Neural cell (in vitro differentiated cells): Measurements from ENCODE around the gene SEZ6. TPM values are rescaled to one million over a fixed set of nuclear protein-coding genes. Genes with fewer than 3 reads are reported as not detected.

Experiments
- H2AFZ ChIP-seq: fragments of 200-600, 300-800 bp; sonication (generic), shearing (Covaris generic); 2 replicates; pipeline ENCODE4 v1.6.0; 2014; ENCODE audit warnings: low read depth, mild to moderate bottlenecking, antibody characterized with exemption, low read length, moderate library complexity
- H3F3A ChIP-seq: fragments of 200-600 bp; shearing (Covaris generic); 2 replicates; pipeline ENCODE4 v1.6.1; 2016; ENCODE audit warnings: mild to moderate bottlenecking, moderate library complexity, mixed read lengths, antibody characterized with exemption, low read length; ENCODE audit not compliant: insufficient read depth, poor library complexity, severe bottlenecking
- H3K27ac ChIP-seq: fragments of 200-600, 300-800 bp; sonication (generic), shearing (Covaris generic); 2 replicates; pipeline ENCODE4 v1.5.1; 2014; ENCODE audit warnings: mild to moderate bottlenecking, low read length, moderate library complexity
- H3K27me3 ChIP-seq: fragments of 300-800, 200-600 bp; sonication (generic), shearing (Covaris generic); 2 replicates; pipeline ENCODE4 v1.6.0; 2014; ENCODE audit warnings: mild to moderate bottlenecking, low read depth, low read length, moderate library complexity; ENCODE audit not compliant: insufficient read depth
- H3K36me3 ChIP-seq: fragments of 300-800, 200-600 bp; sonication (generic), shearing (Covaris generic); 2 replicates; pipeline ENCODE4 v1.5.1; 2014; ENCODE audit warnings: mild to moderate bottlenecking, antibody characterized with exemption, low read length, moderate library complexity; ENCODE audit not compliant: insufficient read depth
- H3K4me2 ChIP-seq: fragments of 300-800, 200-600 bp; sonication (generic), shearing (Covaris generic); 2 replicates; pipeline ENCODE4 v1.6.0; 2014; ENCODE audit warnings: mild to moderate bottlenecking, low read length
- H3K4me3 ChIP-seq: fragments of 300-800, 200-600 bp; sonication (generic), shearing (Covaris generic); 2 replicates; pipeline ENCODE4 v1.5.1; 2014; ENCODE audit warnings: mild to moderate bottlenecking, low read length, moderate library complexity
- H3K79me2 ChIP-seq: fragments of 200-600 bp; shearing (Covaris generic); replicated peaks from 2 replicates; pipeline ENCODE4 v1.6.0; 2014; ENCODE audit warnings: mild to moderate bottlenecking, low read length, moderate library complexity; ENCODE audit not compliant: insufficient read depth
- H3K9ac ChIP-seq: fragments of 300-800, 200-600 bp; sonication (generic), shearing (Covaris generic); 2 replicates; pipeline ENCODE4 v1.6.1; 2016; ENCODE audit warnings: mild to moderate bottlenecking, low read length, mixed read lengths
- H3K9me2 ChIP-seq: fragments of 200-600 bp; shearing (Covaris generic); 2 replicates; pipeline ENCODE4 v1.6.1; 2016; ENCODE audit warnings: mild to moderate bottlenecking, low read length, mixed read lengths; ENCODE audit not compliant: insufficient read depth
- H3K9me3 ChIP-seq: fragments of 200-600, 300-800 bp; sonication (generic), shearing (Covaris generic); 2 replicates; pipeline ENCODE4 v1.6.1; 2016; ENCODE audit warnings: mild to moderate bottlenecking, mixed run types, low read length, moderate library complexity, mixed read lengths
- H4K20me1 ChIP-seq: fragments of 200-600 bp; shearing (Covaris generic); 2 replicates; pipeline ENCODE4 v1.6.1; 2016; ENCODE audit warnings: mild to moderate bottlenecking, mixed run types; ENCODE audit not compliant: insufficient read depth
- CTCF ChIP-seq: fragments of 450-650 bp; IDR thresholded peaks from 2 replicates; pipeline ENCODE4 v1.5.1; 2014; ENCODE audit warnings: antibody characterized with exemption, mild to moderate bottlenecking, moderate library complexity; ENCODE audit not compliant: poor library complexity, severe bottlenecking
- EP300 ChIP-seq: fragments of 450-650 bp; conservative IDR thresholded peaks from 2 replicates; pipeline ENCODE4 v1.6.1; 2014; ENCODE audit warnings: antibody characterized with exemption, mild to moderate bottlenecking, moderate library complexity; ENCODE audit not compliant: poor library complexity, severe bottlenecking
- EZH2 ChIP-seq: fragments of 200-600, 300-800 bp; shearing (Covaris generic), sonication (generic); IDR thresholded peaks from 2 replicates; pipeline ENCODE4 v1.6.1; 2014; ENCODE audit warnings: antibody characterized with exemption, low read length, borderline replicate concordance, mild to moderate bottlenecking; ENCODE audit not compliant: insufficient read depth, poor library complexity, severe bottlenecking
- MXI1 ChIP-seq: fragments of 450-650 bp; conservative IDR thresholded peaks from 2 replicates; pipeline ENCODE4 v1.6.1; 2014; ENCODE audit warnings: antibody characterized with exemption, mild to moderate bottlenecking; ENCODE audit not compliant: poor library complexity, severe bottlenecking
- POLR2AphosphoS5 ChIP-seq: IDR thresholded peaks from 2 replicates; pipeline ENCODE4 v1.6.1; 2012
- RAD21 ChIP-seq: fragments of 450-650 bp; conservative IDR thresholded peaks from 2 replicates; pipeline ENCODE4 v1.6.1; 2014; ENCODE audit warnings: antibody characterized with exemption, mild to moderate bottlenecking, moderate library complexity
- REST ChIP-seq: IDR thresholded peaks from 2 replicates; pipeline ENCODE4 v1.6.1; 2012; ENCODE audit warnings: borderline replicate concordance
- SMC3 ChIP-seq: fragments of 450-650 bp; conservative IDR thresholded peaks from 2 replicates; pipeline ENCODE4 v1.6.1; 2014; ENCODE audit warnings: antibody characterized with exemption, mild to moderate bottlenecking, moderate library complexity; ENCODE audit not compliant: poor library complexity
- TAF1 ChIP-seq: IDR thresholded peaks from 2 replicates; pipeline ENCODE4 v1.6.1; 2012; ENCODE audit warnings: low read depth
- polyA plus RNA-seq: library from polyadenylated mRNA; depleted of rRNA; stranded (reverse); fragments of >200 nt; gene quantifications from 2 replicates; pipeline ENCODE4 v1.2.3, GENCODE V29; 2014

SEZ6 gene
- polyA plus RNA-seq, 1 donor from 2014 or later: 15.1 TPM

DNA sequence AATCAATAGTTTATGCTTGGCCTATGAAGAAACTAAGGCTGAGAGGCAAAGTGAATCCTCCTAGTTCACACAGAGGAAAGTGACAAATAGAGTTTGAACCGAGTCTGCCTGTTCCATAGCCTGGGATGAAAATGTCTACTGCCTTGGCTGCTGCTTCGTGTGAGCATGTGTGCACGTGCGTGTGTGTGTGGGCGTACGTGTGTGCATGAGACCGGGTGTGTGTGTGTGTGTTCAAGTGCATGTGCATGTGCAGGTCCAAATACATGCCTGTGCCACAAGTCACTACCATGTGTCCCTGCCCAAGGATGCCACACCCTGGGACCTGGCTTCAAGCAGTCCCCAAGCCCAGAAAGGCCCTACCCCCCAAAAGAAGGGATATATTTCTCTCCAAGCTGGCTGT is 13.6 kb downstream of the SEZ6 start:
- H3K9me3 ChIP-seq: no peaks in the 10 kb centered on the region
- TF ChIP-seq CTCF (no peak), REST (no peak), TAF1 (no peak), EZH2 (no peak), RAD21 (no peak), SMC3 (no peak), EP300 (no peak), POLR2AphosphoS5 (no peak), MXI1 (no peak)
- H3K79me2 ChIP-seq: no peaks in the 10 kb centered on the region
- no peaks in the 10 kb centered on the region for H3F3A ChIP-seq
- no peaks in the 10 kb centered on the region for H3K36me3 ChIP-seq
- no peak overlapping the region for H3K4me3 ChIP-seq
- no peak overlapping the region for H2AFZ ChIP-seq
- no peak overlapping the region for H3K27ac ChIP-seq
- H3K4me2 ChIP-seq: no peak overlapping the region
- H3K9me2 ChIP-seq: no peaks in the 10 kb centered on the region
- no peak overlapping the region for H3K9ac ChIP-seq
- no peaks in the 10 kb centered on the region for H4K20me1 ChIP-seq
- no peaks in the 10 kb centered on the region for H3K27me3 ChIP-seq

DNA sequence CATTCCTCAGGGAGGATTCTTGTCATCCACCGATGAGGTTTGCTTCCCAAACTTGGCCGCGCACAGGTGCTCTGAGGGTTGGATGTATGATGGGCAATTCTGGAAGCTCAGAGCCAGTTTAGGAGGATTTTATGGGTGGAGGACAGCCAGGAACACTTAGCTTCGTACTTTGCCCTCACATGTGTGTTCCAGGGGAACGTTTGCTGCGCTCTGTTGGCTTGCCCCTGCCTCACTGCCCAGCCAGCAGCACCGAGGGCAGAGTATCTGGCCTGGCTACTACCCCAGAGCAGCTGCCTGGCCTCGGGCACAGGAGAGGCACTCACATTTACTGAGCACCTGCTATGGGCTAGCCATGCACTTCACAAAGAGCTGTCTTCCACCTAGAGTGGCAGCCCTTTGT is 14.1 kb downstream of the SEZ6 start:
- H3F3A ChIP-seq: no peaks in the 10 kb centered on the region
- no peaks in the 10 kb centered on the region for H3K9me2 ChIP-seq
- no peaks in the 10 kb centered on the region for H4K20me1 ChIP-seq
- H3K79me2 ChIP-seq: no peaks in the 10 kb centered on the region
- H2AFZ ChIP-seq: no peak overlapping the region
- H3K36me3 ChIP-seq: no peaks in the 10 kb centered on the region
- no peak overlapping the region for H3K27ac ChIP-seq
- H3K9ac ChIP-seq: no peak overlapping the region
- TF ChIP-seq CTCF: no peak
- no peak for TF ChIP-seq TAF1
- TF ChIP-seq REST: no peak
- no peaks in the 10 kb centered on the region for H3K27me3 ChIP-seq
- no peak overlapping the region for H3K4me2 ChIP-seq
- H3K4me3 ChIP-seq: no peak overlapping the region
- H3K9me3 ChIP-seq: no peaks in the 10 kb centered on the region
